DND-41 (cell line): ENCODE results near the gene PML.

ENCODE experiments used
- ATAC-seq: fragments of 200-7000 bp; cut with Tn5 transposase; 3 replicates; pipeline ENCODE4 v1.9.1; 2021; ENCODE audit warnings: low read depth; ENCODE audit not compliant: insufficient read depth
- DNase-seq: peaks from one replicate; pipeline ENCODE4 v3.0.0-alpha.2; 2020
- H2AFZ ChIP-seq: 2 replicates; pipeline ENCODE4 v1.6.0; 2012; ENCODE audit warnings: low read depth, low read length
- H3K27ac ChIP-seq: 2 replicates; pipeline ENCODE4 v1.5.1; 2012; ENCODE audit warnings: low read length, inconsistent platforms
- H3K27me3 ChIP-seq: fragments of 200-600 bp; sonication (generic); 2 replicates; pipeline ENCODE4 v1.6.0; 2012; ENCODE audit warnings: low read length, mild to moderate bottlenecking, inconsistent platforms; ENCODE audit not compliant: insufficient read depth, poor library complexity
- H3K36me3 ChIP-seq: 2 replicates; pipeline ENCODE4 v1.5.1; 2012; ENCODE audit warnings: low read length, inconsistent platforms; ENCODE audit not compliant: insufficient read depth
- H3K4me1 ChIP-seq: 2 replicates; pipeline ENCODE4 v1.5.1; 2012; ENCODE audit warnings: mild to moderate bottlenecking, low read length; ENCODE audit not compliant: insufficient read depth
- H3K4me2 ChIP-seq: 2 replicates; pipeline ENCODE4 v1.6.0; 2012; ENCODE audit warnings: mild to moderate bottlenecking, moderate library complexity, low read length, inconsistent platforms; ENCODE audit not compliant: insufficient read depth
- H3K4me3 ChIP-seq, 2 experiments: fragments of 200-600 bp in 1 of 2; shearing (Covaris generic) in 1 of 2; 2 replicates each; pipeline ENCODE4 v1.5.1; 2012 to 2016; ENCODE audit warnings: inconsistent platforms in 2 of 2, low read length in 2 of 2, mild to moderate bottlenecking in 2 of 2, low read depth in 1 of 2, moderate library complexity in 1 of 2
- H3K79me2 ChIP-seq: 2 replicates; pipeline ENCODE4 v1.6.0; 2012; ENCODE audit warnings: low read length, inconsistent platforms; ENCODE audit not compliant: insufficient read depth
- H3K9ac ChIP-seq: 2 replicates; pipeline ENCODE4 v1.6.0; 2012; ENCODE audit warnings: low read depth, mild to moderate bottlenecking, inconsistent platforms, low read length, moderate library complexity
- H3K9me3 ChIP-seq: 2 replicates; pipeline ENCODE4 v1.5.1; 2012; ENCODE audit warnings: low read length, moderate library complexity, mild to moderate bottlenecking, inconsistent platforms; ENCODE audit not compliant: insufficient read depth, severe bottlenecking
- H4K20me1 ChIP-seq: 2 replicates; pipeline ENCODE4 v1.6.0; 2012; ENCODE audit warnings: low read length; ENCODE audit not compliant: insufficient read depth
- CTCF ChIP-seq: IDR thresholded peaks from 2 replicates; pipeline ENCODE4 v1.5.1; 2012; ENCODE audit warnings: borderline replicate concordance, low read length, moderate library complexity, mild to moderate bottlenecking; ENCODE audit not compliant: poor library complexity, severe bottlenecking; ENCODE audit errors: extremely low read depth
- EZH2 ChIP-seq: IDR thresholded peaks from 3 replicates; pipeline ENCODE4 v1.6.1; 2012; ENCODE audit warnings: borderline replicate concordance, low read depth, mild to moderate bottlenecking, moderate library complexity, low read length, inconsistent platforms; ENCODE audit not compliant: severe bottlenecking

PML gene

GRCh38 chr15:74013374-74013894 is 18.9 kb downstream of the PML start:
- Histone ChIP-seq H3K4me3 (no peak overlapping the region), H3K4me1 (no peaks in the 10 kb centered on the region), H3K9ac (no peak overlapping the region), H3K79me2 (peaks cover 23% of the 10 kb centered on the region), H4K20me1 (peaks cover 4% of the 10 kb centered on the region; the same call in 1 of the 2 replicates), H3K27ac (no peak overlapping the region), H3K27me3 (no peaks in the 10 kb centered on the region), H3K9me3 (no peaks in the 10 kb centered on the region), H3K4me2 (no peak overlapping the region), H2AFZ (no peak overlapping the region), H3K36me3 (peaks cover 12% of the 10 kb centered on the region)
- ATAC-seq = no peak
- no peak for DNase-seq
- TF ChIP-seq EZH2 = no peak
- no peak for TF ChIP-seq CTCF

- Histone ChIP-seq H3K27me3 (no peaks in the 10 kb centered on the region), H3K9me3 (no peaks in the 10 kb centered on the region), H3K4me1 (no peaks in the 10 kb centered on the region), H3K79me2 (peaks cover 13% of the 10 kb centered on the region; the same call in 1 of the 2 replicates), H3K4me2 (no peak overlapping the region), H4K20me1 (peaks cover 7% of the 10 kb centered on the region; the same call in 1 of the 2 replicates), H3K27ac (no peak overlapping the region), H3K9ac (no peak overlapping the region), H3K36me3 (peaks cover 29% of the 10 kb centered on the region), H3K4me3 (no peak overlapping the region), H2AFZ (no peak overlapping the region)
- ATAC-seq = no peak
- no peak for TF ChIP-seq CTCF
- no peak for TF ChIP-seq EZH2
- DNase-seq = no peak
Observed at GRCh38 chr15:74019734-74020133, 25.2 kb downstream of the PML start.

DNA sequence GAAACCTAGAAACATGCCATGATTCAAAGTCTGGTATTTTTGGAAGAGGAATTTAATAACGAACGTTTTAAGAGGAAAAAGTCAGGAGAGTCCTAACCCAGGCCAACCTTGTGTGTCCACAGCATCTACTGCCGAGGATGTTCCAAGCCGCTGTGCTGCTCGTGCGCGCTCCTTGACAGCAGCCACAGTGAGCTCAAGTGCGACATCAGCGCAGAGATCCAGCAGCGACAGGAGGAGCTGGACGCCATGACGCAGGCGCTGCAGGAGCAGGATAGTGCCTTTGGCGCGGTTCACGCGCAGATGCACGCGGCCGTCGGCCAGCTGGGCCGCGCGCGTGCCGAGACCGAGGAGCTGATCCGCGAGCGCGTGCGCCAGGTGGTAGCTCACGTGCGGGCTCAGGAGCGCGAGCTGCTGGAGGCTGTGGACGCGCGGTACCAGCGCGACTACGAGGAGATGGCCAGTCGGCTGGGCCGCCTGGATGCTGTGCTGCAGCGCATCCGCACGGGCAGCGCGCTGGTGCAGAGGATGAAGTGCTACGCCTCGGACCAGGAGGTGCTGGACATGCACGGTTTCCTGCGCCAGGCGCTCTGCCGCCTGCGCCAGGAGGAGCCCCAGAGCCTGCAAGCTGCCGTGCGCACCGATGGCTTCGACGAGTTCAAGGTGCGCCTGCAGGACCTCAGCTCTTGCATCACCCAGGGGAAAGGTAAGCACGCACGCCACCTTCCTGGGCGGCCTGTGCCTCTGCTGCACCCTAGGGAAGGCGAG is 28.4 kb downstream of the PML start:
- Histone ChIP-seq H3K4me1 (no peaks in the 10 kb centered on the region), H3K36me3 (peaks cover 41% of the 10 kb centered on the region), H3K4me2 (no peak overlapping the region), H3K4me3 (no peak overlapping the region), H4K20me1 (0 out of 2 replicates have a peak, but pooled peaks cover 3% of the 10 kb centered on the region), H3K79me2 (peaks cover 5% of the 10 kb centered on the region; the same call in 1 of the 2 replicates), H3K9me3 (no peaks in the 10 kb centered on the region), H3K27me3 (no peaks in the 10 kb centered on the region), H3K9ac (no peak overlapping the region), H2AFZ (no peak overlapping the region), H3K27ac (no peak overlapping the region)
- DNase-seq (no peak), ATAC-seq (no peak)
- no peak for TF ChIP-seq EZH2
- TF ChIP-seq CTCF = no peak
